RWPE1 (cell line): ENCODE results near the gene PROSER3.

Experiments
- CTCF ChIA-PET: fragments of 350-600 bp; sonication (Branson Sonifier 250); formaldehyde crosslinking; extraction: SDS; loops from one replicate; lab custom pipeline; 2021; lab: Yijun Ruan, JAX
- POLR2A ChIA-PET: fragments of 400-600 bp; formaldehyde crosslinking; extraction: SDS; loops from one replicate; lab custom pipeline; 2020; ENCODE audit warnings: antibody characterized with exemption; ENCODE audit not compliant: low non-redundant PET; lab: Yijun Ruan, JAX
- DNase-seq: peaks from one replicate; pipeline ENCODE4 v3.0.0; 2012; ENCODE audit warnings: low spot score
- H3K27ac ChIP-seq: fragments of 450-650 bp; 2 replicates; pipeline ENCODE4 v1.5.1; 2017
- CTCF ChIP-seq: fragments of 450-650 bp; conservative IDR thresholded peaks from 2 replicates; pipeline ENCODE4 v1.5.1; 2017; ENCODE audit warnings: low read depth, mild to moderate bottlenecking

The PROSER3 gene

DNA sequence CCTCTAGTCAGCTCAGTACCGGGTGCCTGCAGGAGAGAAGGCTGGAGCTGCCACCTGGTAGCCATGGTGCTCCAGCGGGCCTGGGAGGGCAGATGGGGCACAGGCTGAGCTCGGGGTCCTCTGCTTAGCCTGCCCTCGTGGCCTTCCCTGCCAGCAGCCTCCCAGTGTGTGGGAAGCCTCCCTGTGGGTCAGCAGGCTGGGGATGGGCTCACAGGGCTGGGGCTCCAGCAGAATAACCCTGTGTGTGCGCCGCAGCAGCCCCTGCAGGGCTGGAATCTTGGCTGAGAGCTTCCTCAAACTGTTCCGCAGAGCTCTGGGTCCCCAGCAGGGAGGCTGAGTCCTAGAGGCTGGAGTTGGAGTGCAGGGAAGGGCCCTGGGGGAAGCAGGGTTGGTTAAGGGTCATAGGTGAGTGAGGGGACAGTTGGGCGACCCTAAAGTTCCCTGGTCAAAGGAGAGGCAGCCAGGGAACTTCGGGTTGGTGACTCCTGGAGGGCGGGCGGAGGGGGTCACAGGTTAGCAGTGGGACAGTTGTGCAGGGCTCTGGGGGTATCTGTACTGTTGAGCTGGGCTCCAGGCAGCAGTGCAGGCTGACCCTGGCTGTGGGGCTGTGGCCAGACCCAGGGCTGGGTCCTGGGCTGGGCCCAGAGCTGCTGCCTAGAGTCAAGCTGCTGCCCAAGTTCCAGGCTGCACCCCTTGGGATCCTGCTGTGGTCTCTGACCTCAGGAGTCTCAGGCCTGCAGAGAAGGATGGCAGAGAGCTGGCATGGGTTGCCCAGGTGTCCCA lies 31.4 kb downstream of the PROSER3 start:
- POLR2A ChIA-PET = no interaction called here
- H3K27ac ChIP-seq = no peak overlapping the region; the same call in 1 of the 2 replicates

GRCh38 chr19:35789978-35790944 lies 32.3 kb downstream of the PROSER3 start:
- DNase-seq = no peak
- CTCF ChIA-PET = interaction anchor here (0.6 kb wide), 1 partner anchor 10 kb away, joined by 3 read pairs; no protein-coding TSS in a partner anchor
- H3K27ac ChIP-seq = no peak overlapping the region; the same call in 1 of the 2 replicates
- TF ChIP-seq CTCF = no peak
- POLR2A ChIA-PET = no interaction called here

More for the DNA sequence above, 31.4 kb downstream of the PROSER3 start:
- TF ChIP-seq CTCF = no peak
- no peak for DNase-seq
- CTCF ChIA-PET = no interaction called here

DNA sequence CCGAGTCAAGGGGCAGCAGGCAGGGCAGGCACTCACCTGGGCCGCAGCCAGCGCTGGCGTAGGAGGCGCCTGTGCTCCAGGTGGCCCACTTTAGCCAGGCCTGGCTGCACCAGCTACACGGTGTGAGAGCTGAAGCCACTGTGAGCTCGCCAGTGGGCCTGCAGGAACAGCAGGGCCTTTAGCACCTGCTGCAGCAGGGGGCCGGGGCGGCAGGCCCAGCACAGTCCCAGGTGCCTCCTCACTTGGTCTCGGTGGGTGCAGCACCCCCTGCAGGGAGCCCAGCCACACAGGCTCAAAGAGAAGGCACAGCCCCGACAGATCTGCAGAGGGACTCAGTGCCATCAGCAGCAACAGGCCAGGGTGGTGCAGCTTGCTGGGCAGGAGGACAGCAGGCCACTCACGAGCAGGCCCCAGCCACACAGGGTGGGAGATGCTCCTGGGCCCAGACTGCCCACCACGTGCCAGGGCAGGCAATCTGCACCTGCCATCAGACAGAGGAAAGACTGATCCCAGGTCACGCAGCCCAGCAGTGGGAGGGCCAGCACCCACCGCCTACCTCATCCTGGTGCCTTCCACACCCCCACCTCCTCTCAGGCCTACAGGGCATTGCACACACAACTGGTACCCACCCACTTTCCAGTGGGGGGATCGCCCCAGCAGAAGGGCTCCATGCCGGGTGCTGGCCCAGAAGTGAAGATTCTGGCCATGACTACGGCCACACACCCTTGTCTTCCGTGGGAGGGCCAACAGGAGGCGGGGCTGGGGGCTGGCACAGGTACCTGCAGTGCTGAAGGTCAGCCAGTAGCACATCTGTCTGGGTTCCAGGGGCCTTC lies 33.2 kb downstream of the PROSER3 start:
- ChIA-PET POLR2A (no interaction called here), CTCF (interaction anchor here (0.6 kb wide), 1 partner anchor 9 kb away, joined by 3 read pairs; no protein-coding TSS in a partner anchor)
- no peak for DNase-seq
- no peak overlapping the region for H3K27ac ChIP-seq
- no peak for TF ChIP-seq CTCF

DNA sequence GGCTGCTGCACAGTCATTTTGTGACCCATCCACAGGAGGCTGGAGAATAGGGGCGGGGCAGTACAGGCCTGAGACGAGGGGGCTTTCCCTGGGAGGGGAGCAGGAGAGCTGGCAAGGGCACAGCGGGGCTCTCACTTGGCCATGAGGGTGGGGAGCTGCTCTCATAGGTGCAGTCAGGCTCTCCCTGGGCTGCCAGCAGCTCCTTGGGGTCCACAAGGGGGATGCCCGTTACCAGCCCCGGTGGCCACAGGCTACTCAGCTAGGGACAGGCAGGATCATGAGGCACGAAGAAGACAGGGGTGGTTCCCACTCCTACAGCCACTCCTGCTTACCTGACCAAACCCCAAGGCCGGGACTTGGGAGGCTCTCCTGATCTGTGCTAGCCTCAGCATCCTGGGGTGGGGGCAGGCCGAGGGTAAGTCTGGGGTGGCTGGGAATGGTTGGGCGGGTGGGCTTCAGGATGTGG lies 33.9 kb downstream of the PROSER3 start:
- DNase-seq = no peak

GRCh38 chr19:35792312-35792711 lies 34.3 kb downstream of the PROSER3 start:
- TF ChIP-seq CTCF = no peak
- H3K27ac ChIP-seq = no peak overlapping the region
- CTCF ChIA-PET = no interaction called here
- POLR2A ChIA-PET = no interaction called here
- no peak for DNase-seq

More for the DNA sequence above, 33.9 kb downstream of the PROSER3 start:
- POLR2A ChIA-PET = no interaction called here
- TF ChIP-seq CTCF = no peak
- no peak overlapping the region for H3K27ac ChIP-seq
- CTCF ChIA-PET = no interaction called here
